Right renal pelvis (tissue), 4 donors: ENCODE measurements around the gene DPM3. TPM values are rescaled to one million over a fixed set of nuclear protein-coding genes. Genes with fewer than 3 reads are reported as not detected.
"Not testable (repeated sequence)": the region's sequence is repeated elsewhere in the genome, so short reads cannot be mapped to it uniquely, and the experiment has no call there.

Experiments
- DNase-seq, 4 donors: peaks; one replicate each; pipeline ENCODE4 v3.0.0-alpha.2; 2013; ENCODE audit warnings: low read depth in 4 of 4, low spot score in 3 of 4, missing footprints in 1 of 4
- polyA plus RNA-seq, 4 donors: library from polyadenylated mRNA; unstranded; fragments of 120-200 nt; gene quantifications; one replicate each; pipeline ENCODE4 v1.2.1, GENCODE V29; 2013; ENCODE audit not compliant: insufficient read length in 4 of 4

The DPM3 gene
- polyA plus RNA-seq, 4 donors = 31.8 to 57.2 (median 36.6) TPM

DNA sequence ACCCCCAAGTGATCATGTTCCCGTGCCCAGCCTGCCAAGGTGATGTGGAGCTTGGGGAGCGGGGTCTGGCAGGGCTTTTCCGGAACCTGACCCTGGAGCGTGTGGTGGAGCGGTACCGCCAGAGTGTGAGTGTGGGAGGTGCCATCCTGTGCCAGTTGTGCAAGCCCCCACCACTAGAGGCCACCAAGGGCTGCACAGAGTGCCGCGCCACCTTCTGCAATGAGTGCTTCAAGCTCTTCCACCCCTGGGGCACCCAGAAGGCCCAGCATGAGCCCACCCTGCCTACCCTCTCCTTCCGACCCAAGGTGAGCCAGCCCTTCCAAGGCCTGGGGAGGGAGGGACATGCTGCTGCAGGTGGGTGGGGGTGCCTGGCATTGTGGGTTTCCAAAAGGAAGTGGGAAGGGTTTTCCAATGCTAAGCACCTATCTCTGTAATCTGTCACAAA is 35.6 kb upstream of the DPM3 start:
- no peak for DNase-seq

DNA sequence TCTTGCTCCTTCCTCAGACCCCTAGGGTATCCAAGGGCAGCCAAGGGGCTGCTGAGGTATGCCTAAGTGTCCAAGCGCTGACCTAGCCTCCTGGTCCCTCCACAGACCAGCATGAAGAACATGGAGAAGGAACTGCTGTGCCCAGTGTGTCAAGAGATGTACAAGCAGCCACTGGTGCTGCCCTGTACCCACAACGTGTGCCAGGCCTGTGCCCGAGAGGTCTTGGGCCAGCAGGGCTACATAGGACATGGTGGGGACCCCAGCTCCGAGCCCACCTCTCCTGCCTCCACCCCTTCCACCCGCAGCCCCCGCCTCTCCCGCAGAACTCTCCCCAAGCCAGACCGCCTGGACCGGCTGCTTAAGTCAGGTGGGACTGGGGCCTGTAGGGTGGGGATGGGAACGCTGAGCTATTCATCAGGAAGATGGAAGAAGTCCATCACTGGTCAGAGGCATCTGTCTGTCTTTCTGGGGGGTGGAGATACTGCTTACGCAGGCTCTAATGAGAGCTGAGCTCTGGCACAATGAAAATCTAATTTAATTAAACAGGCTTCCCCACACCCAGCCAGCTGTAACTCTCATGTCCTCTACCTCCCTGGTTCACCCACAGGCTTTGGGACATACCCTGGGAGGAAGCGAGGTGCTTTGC is 35.1 kb upstream of the DPM3 start:
- no peak for DNase-seq

DNA sequence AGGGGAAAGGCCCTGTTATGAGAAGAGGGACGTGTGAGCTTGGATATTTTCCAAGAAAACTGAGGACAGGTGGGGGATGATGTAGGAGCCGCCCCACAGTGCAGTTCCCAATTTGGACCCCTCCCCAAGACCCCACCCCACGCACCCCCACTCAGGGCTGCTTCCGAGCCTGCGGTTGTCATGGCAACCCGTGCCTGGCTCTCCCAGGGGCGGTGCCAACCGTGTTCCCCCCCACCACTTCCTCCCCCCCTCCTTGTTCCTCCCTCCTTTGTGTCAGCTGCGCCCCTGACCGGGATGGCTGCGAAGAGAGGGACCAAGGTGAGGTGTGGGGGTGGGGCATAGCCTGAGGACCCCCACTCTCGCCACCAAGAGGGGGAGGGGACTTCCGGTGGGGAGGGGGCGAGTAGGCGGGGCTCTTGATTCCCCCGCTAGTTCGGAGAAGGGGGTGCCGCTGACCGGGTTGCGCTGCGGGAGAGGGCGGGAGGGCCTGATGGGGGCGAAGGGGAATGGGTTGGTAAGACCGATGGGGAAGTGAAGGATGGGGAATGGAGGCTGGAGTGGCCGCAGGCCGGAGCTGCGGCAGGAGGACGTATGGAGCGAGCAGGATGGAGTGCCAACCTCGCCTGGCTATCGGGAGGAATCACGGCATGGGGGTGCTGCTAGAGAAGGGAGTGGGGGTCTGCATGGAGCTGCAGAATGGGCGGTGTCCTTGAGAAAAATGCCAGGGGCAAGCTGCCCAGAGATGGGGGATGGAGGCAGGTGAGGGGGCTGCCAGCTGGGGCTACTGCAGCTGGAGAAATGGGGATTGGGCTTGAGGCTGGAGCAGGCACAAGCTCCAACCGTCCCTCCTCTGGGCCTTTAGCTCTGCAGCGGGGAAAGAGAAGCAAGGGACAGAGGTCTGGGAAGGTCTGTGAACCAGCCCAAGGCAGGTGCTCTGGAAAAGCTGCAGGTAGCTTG is 34.3 kb upstream of the DPM3 start:
- DNase-seq = no peak

DNA sequence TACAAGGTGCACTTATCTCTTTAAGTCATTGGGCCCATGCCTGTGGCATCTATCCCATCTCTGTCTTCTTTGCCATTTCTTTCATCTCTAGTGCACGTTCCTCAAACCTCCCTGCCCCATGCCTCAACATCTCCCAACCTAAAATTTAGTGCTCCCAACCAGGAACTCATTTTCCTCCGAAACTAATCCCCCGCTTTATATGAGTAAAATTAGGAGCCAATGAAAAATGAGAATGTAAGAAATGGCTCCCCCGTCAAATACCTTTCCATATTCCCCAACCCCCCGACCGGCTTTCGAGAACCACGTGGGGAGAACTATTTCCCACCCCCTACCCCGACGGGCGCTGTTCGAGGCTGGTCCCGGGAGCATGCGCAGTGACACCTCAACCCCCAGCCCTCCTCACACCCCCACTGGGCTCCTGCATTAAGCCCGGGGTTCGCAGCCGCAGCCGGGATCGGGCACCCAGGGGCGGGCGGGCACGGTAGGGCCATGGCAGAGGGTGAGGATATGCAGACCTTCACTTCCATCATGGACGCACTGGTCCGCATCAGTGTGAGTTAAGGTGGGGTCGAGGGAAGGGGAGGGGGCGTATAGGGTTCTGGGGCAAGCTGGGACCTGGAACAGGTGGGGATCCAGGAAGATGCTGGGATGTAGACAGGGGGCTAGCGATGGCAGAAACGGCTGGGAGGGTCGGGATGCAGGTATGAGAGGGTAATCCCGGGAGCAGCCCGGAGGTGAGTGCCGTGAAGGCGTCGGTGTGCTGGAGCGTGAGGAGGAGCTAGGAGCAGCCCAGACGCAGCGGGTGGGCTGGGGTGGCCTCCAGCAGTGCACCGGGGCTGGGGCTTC is 33.4 kb upstream of the DPM3 start, which contains the start of gene TRIM46:
TSS of gene TRIM46 (plus strand) at position 372 of the 846 bp plus-strand sequence. CDS start at position 490, 118 bp downstream.
- DNase-seq = no peak

DNA sequence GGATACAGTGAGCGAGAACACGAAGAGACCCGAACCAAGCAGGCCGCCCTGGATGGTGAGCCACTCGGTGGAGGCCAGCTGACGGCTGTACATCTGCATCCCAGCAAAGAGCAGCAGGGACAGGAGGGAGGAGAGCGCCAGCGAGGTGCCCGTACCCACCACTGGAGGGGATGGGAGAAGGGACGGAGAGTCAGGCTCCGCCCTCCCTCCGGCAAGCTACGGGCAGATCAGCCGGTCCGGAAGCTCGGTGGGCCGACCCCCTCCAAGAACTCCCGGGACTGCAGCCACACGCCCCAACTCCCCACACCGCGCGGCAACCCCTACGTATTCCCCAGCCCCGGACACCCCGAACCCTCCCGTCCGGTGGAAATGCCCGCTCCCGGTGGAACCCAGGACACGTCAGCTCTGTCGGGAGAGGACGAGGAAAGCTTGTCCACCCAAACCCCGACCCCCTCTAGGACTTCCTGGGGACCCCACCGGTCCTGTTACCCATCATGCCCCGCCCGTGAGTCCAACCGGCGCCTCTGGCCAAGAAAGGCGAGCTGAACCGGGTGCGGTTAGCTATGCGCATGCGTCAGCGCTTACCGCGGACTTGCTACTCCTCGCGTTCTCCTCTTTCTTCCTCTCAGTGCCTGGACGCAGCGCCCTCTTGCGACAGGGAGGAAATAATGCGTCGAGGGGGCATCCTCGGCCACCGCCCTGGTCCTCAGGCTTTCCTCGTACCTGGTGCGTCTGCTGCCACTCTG is 32.6 kb upstream of the DPM3 start, which contains the start of gene KRTCAP2:
TSS of gene KRTCAP2 (minus strand) at position 573 of the 746 bp plus-strand sequence. CDS start at position 493, 80 bp downstream.
- peak; percentile 91 to 94 (median 92) for DNase-seq

DNA sequence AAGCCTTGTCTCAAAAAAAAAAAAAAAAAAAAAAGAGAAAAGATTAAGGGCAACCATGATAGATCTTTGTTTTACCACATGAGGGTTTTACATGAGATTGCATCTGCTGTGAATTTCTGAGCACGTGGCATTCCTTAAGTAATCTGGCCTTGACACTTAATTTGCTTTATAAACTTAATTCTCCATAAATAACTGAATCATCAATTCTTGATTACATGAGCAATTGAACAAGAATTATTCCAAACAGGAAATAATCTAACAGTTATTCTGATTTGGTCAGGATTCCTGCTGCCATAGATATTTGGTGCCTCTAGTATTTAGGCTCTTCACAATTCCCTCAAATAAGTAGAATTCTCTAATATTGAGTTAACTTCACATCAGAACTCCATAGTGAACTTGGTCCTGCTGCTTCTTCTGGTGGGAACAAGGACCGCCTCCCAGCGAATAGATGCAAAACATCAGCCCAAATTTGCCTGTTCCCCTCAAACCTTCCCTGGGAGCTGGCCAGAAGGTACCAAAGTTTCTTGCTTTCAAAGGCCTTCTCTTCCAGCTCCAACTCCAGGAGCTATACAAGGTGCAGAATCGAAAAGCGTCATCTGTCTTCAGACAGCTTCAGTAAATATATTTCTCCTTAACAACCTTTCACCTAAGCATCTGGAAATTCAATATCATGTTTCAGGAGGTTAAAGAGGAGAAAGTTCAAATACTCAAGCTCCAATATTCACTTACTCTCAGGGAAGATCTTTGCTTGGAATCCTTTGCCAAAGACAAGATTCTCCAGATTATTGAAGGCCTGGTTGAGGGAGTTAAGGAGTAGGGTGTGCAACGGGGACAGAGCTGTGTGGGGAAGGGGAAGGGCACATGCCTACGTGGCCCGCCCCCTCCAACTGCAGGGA is 31.8 kb upstream of the DPM3 start:
- DNase-seq = no peak

DNA sequence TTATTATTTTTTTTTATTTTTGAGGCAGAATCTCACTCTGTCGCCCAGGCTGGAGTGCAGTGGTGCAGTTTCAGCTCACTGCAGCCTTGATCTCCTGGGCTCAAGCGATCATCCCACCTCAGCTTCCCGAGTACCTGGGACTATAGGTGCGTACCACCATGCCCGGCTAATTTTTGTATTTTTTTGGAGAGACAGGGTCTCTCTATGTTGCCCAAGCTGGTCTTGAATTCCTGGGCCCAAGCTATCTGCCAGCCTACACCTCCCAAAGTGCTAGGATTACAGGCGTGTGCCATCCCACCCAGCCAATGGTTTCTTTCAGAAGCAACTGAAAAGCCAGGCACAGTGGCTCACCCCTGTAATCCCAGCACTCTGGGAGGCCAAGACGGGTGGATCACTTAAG is 30.5 kb upstream of the DPM3 start:
- no peak for DNase-seq

DNA sequence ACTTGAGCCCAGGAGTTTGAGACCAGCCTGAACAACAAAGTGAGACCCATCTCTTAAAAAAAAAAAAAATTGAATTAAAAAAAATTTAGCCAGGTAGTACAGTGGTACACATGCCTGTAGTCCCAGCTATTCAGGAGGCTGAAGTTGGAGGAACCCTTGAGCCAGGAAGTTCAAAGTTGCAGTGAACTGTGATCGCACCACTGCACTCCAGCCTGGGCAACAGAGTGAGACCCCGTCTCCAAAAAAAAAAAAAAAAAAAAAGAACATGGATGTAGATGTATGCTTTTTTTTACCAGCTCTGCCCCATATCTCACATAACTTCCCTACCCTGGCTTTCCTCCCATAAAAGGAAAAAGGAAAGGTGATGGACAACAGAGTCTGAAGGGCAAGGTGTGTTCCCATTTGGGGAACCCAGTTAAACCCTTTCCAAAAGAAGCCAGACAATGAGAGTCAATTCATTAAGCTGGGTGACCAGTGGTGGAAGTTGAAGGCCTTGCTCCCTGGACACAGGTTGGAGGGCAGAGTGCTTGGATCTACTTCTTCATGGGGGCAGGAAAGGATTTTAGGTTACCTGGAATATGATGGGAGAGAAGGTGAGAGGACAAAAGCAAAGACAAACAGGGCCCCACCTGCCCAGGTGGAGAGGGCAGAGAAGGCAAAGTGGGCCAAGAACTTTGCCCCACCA is 29.9 kb upstream of the DPM3 start:
- no peak for DNase-seq

DNA sequence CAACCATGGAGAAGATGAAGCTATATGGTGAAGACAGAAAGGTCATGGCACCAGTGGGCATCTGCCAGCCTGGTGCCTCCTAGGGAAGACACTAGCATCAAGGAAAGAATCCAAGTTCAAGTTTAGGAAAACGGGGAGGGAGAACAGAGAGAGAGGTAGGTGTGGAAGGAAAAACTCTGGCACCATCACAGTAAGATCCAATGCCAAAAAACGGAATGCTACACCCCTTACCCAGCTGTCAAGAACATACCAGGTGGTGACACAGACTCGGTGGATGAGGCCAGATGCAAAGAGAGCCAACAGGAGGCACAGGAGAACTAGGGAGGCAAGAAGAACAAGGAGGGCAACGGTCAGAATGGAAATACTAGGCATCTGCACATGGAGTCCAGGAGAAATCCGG is 29.2 kb upstream of the DPM3 start:
- no peak for DNase-seq

DNA sequence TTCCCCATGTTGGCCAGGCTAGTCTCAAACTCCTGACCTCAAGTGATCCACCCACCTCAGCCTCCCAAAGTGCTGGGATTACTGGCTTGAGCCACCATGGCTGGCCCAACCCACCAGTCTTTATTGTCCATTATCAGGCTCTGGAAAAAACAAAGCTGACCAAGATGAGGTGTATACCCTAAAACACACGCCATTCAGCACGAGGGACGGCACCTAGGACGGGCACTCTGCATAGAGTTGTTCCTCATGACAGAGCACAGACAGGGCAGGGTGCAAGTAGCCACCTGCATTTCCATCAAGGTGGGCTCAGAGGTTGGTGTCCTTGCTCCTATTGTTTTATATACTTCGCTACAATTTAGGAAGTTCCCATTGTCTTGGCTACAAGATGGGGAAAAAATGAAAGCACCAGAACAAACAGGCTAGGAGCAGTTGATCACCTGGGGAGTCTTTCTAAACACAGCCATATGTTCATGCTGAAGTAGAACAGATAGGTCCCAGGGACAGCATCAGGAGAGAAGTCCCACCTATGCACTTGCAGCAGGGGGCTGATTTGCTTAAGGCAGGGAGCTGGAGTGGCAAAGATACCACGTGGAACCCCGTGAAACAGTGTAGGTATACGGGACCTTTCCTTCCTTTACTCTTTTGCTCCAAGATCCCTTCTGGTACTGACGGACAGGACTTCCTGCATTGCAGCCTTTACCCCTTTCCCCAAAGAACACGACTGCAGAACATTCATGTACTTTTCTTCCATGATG is 28.3 kb upstream of the DPM3 start:
- DNase-seq = no peak

DNA sequence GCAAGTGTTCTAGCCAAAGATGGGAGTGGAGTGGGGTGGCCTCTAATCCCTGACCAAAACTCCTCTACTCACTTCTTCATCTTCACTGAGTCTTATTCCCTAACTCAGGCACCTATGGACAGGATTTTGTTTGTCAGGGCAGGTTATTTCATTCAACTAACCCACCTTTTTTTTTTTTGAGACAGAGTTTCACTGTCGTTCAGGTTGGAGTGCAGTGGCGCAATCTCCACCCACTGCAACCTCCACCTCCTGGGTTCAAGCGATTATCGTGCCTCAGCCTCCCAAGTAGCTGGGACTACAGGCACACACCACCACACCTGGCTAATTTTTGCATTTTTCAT is 27.7 kb upstream of the DPM3 start:
- DNase-seq = not testable (repeated sequence)

DNA sequence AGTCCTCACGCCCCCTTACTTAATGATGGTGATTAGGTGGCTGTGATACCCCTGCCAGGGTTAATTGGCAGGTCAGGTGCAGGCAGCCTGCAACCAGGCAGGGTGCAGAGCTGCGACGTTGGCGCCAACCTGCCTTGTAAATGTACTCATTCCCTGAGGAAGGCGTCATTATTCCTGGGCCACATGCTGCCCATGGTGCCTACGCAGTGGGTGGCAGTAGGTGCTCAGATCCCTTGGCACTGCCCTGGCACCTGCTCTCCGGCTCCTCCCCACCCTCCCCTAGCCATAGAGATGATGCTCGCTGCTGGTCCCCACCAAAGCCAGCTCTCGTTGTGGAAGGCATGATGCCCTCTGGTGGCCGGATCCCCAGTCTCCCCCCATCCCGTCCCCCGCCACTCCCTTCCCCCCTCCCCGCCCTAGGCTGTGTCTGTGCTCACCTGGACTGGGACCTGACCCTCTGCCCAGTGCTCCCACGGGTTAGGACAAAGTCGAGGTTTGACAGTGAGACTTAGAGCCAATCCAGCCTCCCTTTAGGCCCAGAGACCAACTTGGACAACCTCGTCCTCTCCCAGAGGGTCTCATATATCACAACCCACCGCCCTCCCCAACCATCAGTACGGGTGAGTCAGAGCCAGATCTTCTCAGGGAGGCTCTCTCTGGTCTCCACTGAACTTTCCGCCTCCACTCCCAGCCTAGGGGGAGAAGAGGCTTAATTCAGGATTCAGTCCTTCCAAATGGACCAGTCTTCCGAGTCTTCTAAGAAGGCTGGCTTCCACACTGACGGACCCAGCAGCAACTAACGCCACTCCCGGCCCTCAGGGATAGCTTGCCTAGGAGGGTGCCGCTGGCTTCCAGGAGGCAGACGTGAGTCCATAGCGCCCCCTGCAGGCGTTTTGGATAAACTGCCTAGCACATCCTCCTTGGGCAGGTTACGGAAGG is 27.1 kb upstream of the DPM3 start:
- peak in 2 of 4 donors; percentile 81 to 85 for DNase-seq

DNA sequence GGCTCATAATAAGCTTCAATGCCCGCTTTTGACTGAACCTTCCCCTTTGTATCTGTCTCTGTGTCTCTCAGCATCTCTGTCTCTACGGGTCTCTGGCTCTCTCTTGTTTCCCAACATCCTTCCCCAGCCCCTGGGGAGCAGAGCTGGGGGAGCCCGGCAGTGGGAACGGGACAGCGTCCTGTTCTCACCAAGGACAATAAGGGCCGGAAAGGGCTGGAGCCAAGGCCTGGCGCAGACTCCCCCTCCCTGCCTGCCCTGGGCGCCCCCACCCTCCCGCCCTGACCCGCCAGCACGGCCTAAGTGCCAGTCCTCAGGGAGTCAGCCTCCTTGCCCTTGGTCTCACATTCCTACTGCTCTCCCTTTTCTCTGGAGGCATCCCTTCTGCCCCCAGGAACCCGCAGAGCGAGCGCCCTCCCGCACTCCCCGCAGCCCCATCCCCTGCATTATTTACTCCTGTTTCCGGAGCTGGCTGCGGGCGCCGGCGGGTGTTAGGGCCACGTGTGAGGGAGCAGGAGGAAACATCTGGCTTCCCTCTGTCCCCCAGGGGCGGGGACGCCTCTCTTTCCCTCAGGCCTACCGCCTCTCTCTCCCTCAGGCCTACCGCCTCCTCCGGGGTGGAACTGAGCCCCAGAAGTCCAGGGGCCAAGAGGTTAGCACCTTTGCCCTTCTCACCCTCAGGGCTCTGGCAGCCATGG is 26.3 kb upstream of the DPM3 start:
- DNase-seq = no peak

DNA sequence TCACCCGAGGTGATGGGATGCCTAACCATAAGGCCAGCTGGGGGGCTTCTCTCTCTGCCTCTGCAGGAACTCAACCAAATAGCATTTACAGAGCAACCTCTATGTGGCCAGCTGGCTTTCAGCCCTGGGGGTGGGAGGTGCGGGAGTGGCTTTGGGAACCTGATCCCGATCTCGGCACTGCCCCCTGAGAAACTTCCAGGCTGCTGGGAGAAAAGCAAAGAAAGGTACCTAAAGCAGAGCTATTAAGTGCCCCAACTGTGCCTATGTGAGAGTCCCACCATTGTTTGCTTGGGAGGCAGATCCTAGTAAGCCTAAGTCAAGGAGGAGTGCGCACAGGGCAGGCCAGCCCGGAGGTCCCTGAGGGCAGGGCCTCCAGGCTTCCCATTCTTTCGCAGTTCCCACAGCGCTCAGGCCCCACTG is 25.7 kb upstream of the DPM3 start:
- DNase-seq = no peak

DNA sequence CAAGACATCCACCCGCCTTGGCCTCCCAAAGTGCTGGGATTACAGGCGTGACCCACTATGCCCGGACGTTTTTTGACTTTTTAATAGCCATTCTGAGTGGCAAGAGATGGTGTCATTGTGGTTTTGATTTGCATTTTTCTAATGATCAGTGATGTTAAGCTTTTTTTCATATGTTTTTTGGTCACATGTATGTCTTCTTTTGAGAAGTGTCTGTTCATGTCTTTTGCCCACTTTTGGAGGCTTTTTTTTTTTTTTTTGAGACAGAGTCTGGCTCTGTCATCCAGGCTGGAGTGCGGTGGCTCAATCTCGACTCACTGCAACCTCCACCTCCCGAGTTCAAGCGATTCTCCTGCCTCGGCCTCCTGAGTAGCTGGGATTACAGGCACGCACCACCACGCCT is 24.3 kb upstream of the DPM3 start:
- not testable (repeated sequence) for DNase-seq

DNA sequence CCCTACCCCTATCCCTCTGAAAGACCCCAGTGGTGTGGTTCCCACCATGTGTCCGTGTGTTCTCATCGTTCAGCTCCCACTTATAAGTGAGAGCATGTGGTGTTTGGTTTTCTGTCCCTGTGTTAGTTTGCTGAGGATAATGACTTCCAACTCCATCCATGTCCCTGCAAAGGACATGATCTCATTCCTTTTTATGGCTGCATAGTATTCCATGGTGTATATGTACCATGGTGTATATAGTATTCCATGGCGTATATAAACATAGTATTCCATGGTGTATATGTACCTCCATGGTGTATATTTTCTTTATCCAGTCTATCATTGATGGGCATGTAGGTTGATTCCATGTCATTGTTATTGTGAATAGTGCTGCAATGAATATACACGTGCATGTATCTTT is 23.5 kb upstream of the DPM3 start:
- not testable (repeated sequence) for DNase-seq
